Endodermal cell (in vitro differentiated cells): Measurements from ENCODE around the gene FAM47E. TPM values are rescaled to one million over a fixed set of nuclear protein-coding genes. Genes with fewer than 3 reads are reported as not detected.

Source experiments
- DNase-seq: peaks from one replicate; pipeline ENCODE4 v3.0.0-alpha.2; 2017
- H3K27ac ChIP-seq: 2 replicates; pipeline ENCODE4 v1.5.1; 2013; ENCODE audit warnings: mild to moderate bottlenecking, low read depth, low read length, moderate library complexity
- H3K27me3 ChIP-seq: 2 replicates; pipeline ENCODE4 v1.6.1; 2013; ENCODE audit warnings: mild to moderate bottlenecking, low read length, moderate library complexity; ENCODE audit not compliant: insufficient read depth, control insufficient read depth, poor library complexity, severe bottlenecking
- H3K36me3 ChIP-seq: 2 replicates; pipeline ENCODE4 v1.7.0; 2013; ENCODE audit warnings: mild to moderate bottlenecking, low read length, moderate library complexity; ENCODE audit not compliant: control insufficient read depth, insufficient read depth
- H3K4me1 ChIP-seq: one replicate; pipeline ENCODE4 v1.7.0; 2013; ENCODE audit warnings: low read length; ENCODE audit not compliant: control insufficient read depth, insufficient read depth
- H3K4me3 ChIP-seq: 2 replicates; pipeline ENCODE4 v1.5.1; 2013; ENCODE audit warnings: mild to moderate bottlenecking, low read length, moderate library complexity
- H3K9ac ChIP-seq: 2 replicates; pipeline ENCODE4 v1.6.1; 2013; ENCODE audit warnings: mild to moderate bottlenecking, low read length, moderate library complexity; ENCODE audit not compliant: poor library complexity, severe bottlenecking; ENCODE audit errors: extremely low read depth
- H3K9me3 ChIP-seq: 2 replicates; pipeline ENCODE4 v1.6.1; 2013; ENCODE audit warnings: mild to moderate bottlenecking, low read length, moderate library complexity; ENCODE audit not compliant: control insufficient read depth
- H3K27ac Mint-ChIP-seq: 2 replicates; pipeline ENCODE4 v1.8.0; 2020; ENCODE audit warnings: mixed read lengths
- H3K27me3 Mint-ChIP-seq: 2 replicates; pipeline ENCODE4 v1.8.0; 2021; ENCODE audit warnings: mild to moderate bottlenecking, mixed read lengths; ENCODE audit not compliant: insufficient read depth
- H3K36me3 Mint-ChIP-seq: 2 replicates; pipeline ENCODE4 v1.8.0; 2020; ENCODE audit warnings: low read depth, mixed read lengths
- H3K4me1 Mint-ChIP-seq: 2 replicates; pipeline ENCODE4 v1.8.0; 2020; ENCODE audit warnings: mixed read lengths
- H3K4me3 Mint-ChIP-seq: 2 replicates; pipeline ENCODE4 v1.8.0; 2020; ENCODE audit warnings: mild to moderate bottlenecking, moderate library complexity, mixed read lengths
- H3K9me3 Mint-ChIP-seq: 2 replicates; pipeline ENCODE4 v1.8.0; 2020; ENCODE audit warnings: mild to moderate bottlenecking, mixed read lengths
- CTCF ChIP-seq: fragments of 200-600 bp; sonication (generic); conservative IDR thresholded peaks from 2 replicates; pipeline ENCODE4 v1.5.0; 2021; ENCODE audit warnings: antibody characterized with exemption, mild to moderate bottlenecking
- WGBS, 2 experiments: methylation state at CpG; one replicate each; pipeline versions ENCODE4 v1.1.5 to v1.1.7; 2013; ENCODE audit warnings: missing lambda C conversion rate in 2 of 2, mixed read lengths in 1 of 2; ENCODE audit not compliant: insufficient coverage in 1 of 2, insufficient read length in 1 of 2; 5-methylcytosine and 5-hydroxymethylcytosine counted together
- total RNA-seq, 2 donors: library from RNA; stranded (reverse); fragmentation: NEBNext Ultra II Directional in 1 of 2; extraction: Animal tissue kit (Norgen Biotek cat#: 25700) in 1 of 2; gene quantifications; 2 replicates in 1 of 2; 3 replicates in 1 of 2; pipeline ENCODE4 v1.2.1, GENCODE V29; 2021

The FAM47E gene
- total RNA-seq, 2 donors from 2014 or later: 0.84 to 2.5 TPM

GRCh38 chr4:76208005-76208765, 43.3 kb upstream of the FAM47E start:
- no peak for TF ChIP-seq CTCF
- Histone ChIP-seq H3K36me3 (no peaks in the 10 kb centered on the region), H3K4me3 (no peak overlapping the region), H3K27me3 (no peaks in the 10 kb centered on the region), H3K9ac (no peak overlapping the region), H3K27ac (no peak overlapping the region), H3K9me3 (no peaks in the 10 kb centered on the region), H3K4me1 (peaks cover 6% of the 10 kb centered on the region)
- 77 to 84% methylated on average over 6 to 9 of the region's 9 CpGs for WGBS, 2 experiments
- Mint-ChIP-seq H3K27ac (peak overlapping the region; percentile 25), H3K9me3 (no peaks in the 10 kb centered on the region), H3K4me1 (peaks cover 30% of the 10 kb centered on the region), H3K4me3 (no peak overlapping the region), H3K27me3 (no peaks in the 10 kb centered on the region), H3K36me3 (no peaks in the 10 kb centered on the region)
- no peak for DNase-seq

GRCh38 chr4:76209881-76210280, 41.6 kb upstream of the FAM47E start:
- Mint-ChIP-seq H3K27me3 (no peaks in the 10 kb centered on the region), H3K36me3 (no peaks in the 10 kb centered on the region), H3K27ac (no peak overlapping the region), H3K4me1 (peaks cover 38% of the 10 kb centered on the region), H3K4me3 (no peak overlapping the region), H3K9me3 (no peaks in the 10 kb centered on the region)
- no peak overlapping the region for H3K27ac ChIP-seq
- no peak for DNase-seq
- no peak overlapping the region for H3K4me3 ChIP-seq
- no peaks in the 10 kb centered on the region for H3K27me3 ChIP-seq
- no peaks in the 10 kb centered on the region for H3K9me3 ChIP-seq
- H3K36me3 ChIP-seq: no peaks in the 10 kb centered on the region
- peaks cover 9% of the 10 kb centered on the region for H3K4me1 ChIP-seq
- 98% methylated on average over 4 of the region's 4 CpGs; no CpG with 5 or more reads in 1 of the 2 experiments for WGBS, 2 experiments
- H3K9ac ChIP-seq: no peak overlapping the region
- TF ChIP-seq CTCF: no peak

GRCh38 chr4:76210452-76210851, 41.1 kb upstream of the FAM47E start:
- Histone ChIP-seq H3K9me3 (no peaks in the 10 kb centered on the region), H3K9ac (no peak overlapping the region), H3K36me3 (no peaks in the 10 kb centered on the region), H3K4me1 (peaks cover 9% of the 10 kb centered on the region), H3K27me3 (no peaks in the 10 kb centered on the region), H3K4me3 (no peak overlapping the region), H3K27ac (no peak overlapping the region)
- Mint-ChIP-seq H3K27ac (no peak overlapping the region), H3K36me3 (no peaks in the 10 kb centered on the region), H3K4me1 (peaks cover 41% of the 10 kb centered on the region), H3K4me3 (no peak overlapping the region), H3K9me3 (no peaks in the 10 kb centered on the region), H3K27me3 (no peaks in the 10 kb centered on the region)
- DNase-seq: no peak
- 93 to 98% methylated on average over 3 of the region's 4 CpGs for WGBS, 2 experiments
- TF ChIP-seq CTCF: no peak
